Measurements from ENCODE around the gene SNTN. TPM values are rescaled to one million over a fixed set of nuclear protein-coding genes. Genes with fewer than 3 reads are reported as not detected.

Gene SNTN
- total and polyA plus RNA-seq, 11 donors = not detected

DNA sequence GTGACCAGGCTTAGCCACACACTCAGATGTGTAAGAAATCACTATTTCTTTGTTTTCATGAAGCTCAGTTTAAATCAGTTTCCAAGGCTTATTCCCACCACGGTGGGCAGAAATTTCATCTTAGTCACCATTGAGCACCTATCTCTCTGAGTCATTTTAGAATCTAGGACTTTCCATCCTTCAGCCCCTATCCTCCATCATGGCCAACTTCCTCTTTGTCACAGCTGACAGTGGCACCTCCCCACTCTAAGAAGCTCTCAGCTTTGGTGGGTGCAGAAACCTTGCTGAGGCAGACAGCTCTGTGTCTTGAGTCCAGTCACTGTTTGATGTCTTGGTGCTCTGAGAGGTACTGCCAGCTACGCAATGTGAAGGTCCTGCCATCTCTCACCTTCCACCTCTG lies 32.9 kb downstream of the SNTN start:
- no peaks in the 10 kb centered on the region for H3K9me3 ChIP-seq
- no peak for TF ChIP-seq POLR2A (IDR thresholded peaks at IDR 0.05)
- TF ChIP-seq, protein P1, sequence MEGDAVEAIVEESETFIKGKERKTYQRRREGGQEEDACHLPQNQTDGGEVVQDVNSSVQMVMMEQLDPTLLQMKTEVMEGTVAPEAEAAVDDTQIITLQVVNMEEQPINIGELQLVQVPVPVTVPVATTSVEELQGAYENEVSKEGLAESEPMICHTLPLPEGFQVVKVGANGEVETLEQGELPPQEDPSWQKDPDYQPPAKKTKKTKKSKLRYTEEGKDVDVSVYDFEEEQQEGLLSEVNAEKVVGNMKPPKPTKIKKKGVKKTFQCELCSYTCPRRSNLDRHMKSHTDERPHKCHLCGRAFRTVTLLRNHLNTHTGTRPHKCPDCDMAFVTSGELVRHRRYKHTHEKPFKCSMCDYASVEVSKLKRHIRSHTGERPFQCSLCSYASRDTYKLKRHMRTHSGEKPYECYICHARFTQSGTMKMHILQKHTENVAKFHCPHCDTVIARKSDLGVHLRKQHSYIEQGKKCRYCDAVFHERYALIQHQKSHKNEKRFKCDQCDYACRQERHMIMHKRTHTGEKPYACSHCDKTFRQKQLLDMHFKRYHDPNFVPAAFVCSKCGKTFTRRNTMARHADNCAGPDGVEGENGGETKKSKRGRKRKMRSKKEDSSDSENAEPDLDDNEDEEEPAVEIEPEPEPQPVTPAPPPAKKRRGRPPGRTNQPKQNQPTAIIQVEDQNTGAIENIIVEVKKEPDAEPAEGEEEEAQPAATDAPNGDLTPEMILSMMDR (IDR thresholded peaks at IDR 0.05) = no peak
- intact Hi-C loops (cut with DNase I) = no loop called here
- H3K4me3 ChIP-seq = no peak overlapping the region
- WGBS, 4 donors = 85 to 91% (median 89%) methylated on average over 2 of the region's 2 CpGs
- DNase-seq = no peak
- no peaks in the 10 kb centered on the region for H3K4me1 ChIP-seq
- H3K27ac ChIP-seq = no peak overlapping the region
- no peaks in the 10 kb centered on the region for H3K36me3 ChIP-seq
- ATAC-seq = no peak
- H3K27me3 ChIP-seq = no peaks in the 10 kb centered on the region

DNA sequence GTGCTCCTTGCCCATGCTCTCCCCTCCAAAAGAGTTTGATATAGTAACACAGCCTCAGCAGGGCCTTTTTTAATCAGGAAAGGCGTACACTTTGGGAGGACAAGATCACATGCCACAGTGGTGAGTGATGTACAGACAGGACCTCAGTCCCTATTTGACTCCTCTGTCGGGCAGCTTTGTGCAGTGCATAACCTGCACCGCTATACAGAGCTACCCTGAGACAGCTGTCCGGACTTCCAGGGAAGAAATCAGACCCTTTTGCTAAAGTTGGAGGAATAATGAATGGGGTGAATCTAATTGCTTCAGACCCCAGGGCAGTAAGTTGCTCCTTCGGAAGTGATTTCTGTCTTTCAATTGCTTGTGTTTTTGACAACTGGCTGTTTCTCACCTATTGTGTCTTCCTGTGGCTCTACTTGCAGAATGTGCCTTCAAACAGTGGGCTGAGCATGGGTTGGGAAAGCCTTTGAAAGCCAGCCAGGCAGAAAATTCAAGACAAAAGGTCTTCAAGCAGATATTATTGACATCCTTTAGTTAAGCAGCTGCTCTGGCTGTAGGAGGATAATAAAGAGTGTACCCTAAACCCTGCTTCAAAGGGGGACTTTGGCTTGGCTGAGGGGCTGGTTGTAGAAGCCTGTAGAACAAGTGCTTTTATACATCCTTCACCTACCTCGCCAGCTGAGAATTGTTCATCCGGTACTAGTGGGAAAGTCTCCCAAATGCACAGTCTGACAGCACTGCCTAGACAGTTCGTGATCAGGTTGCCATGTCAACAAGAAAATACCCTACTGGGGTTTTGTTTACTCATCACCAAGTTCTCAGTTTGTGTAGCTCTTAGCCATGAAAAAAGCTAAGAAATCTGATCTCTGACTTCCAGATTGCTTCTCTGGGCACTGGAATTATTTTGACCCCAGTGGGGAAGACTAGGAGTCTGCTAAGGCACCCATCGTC lies 35.1 kb downstream of the SNTN start:
- intact Hi-C loops (cut with DNase I) = no loop called here
- H3K27ac ChIP-seq = no peak overlapping the region
- no peak for ATAC-seq
- TF ChIP-seq, protein P1 (IDR thresholded peaks at IDR 0.05) = no peak
- no peak for TF ChIP-seq POLR2A (IDR thresholded peaks at IDR 0.05)
- H3K36me3 ChIP-seq = no peaks in the 10 kb centered on the region
- no peaks in the 10 kb centered on the region for H3K4me1 ChIP-seq
- H3K9me3 ChIP-seq = peaks cover 0 to 11% (median 0%) of the 10 kb centered on the region in 12 donors
- WGBS, 4 donors = 79 to 86% (median 84%) methylated on average over 9 of the region's 9 CpGs
- no peaks in the 10 kb centered on the region for H3K27me3 ChIP-seq
- no peak overlapping the region for H3K4me3 ChIP-seq
- no peak for DNase-seq

DNA sequence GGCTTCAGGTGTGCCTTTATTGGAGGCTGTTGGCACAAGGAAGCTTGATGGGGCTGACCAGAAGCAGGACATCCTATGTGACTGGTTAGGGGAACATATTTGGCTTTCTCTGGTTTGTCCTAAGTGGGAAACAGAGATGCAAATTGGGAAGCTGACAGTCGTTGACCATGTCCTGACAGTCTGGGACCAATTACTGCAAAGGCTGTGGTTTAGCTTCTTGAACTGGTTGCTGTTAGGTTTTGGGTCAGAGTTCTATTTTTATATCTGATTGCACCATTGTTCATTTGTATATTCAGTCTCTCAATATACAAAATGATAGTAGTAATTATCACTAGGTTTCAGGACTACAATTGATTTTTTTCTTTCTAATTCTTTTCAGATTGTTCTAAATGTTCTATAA lies 36.8 kb downstream of the SNTN start:
- DNase-seq (no peak), ATAC-seq (no peak)
- WGBS, 4 donors = 41 to 62% (median 58%) methylated on average over 1 of the region's 1 CpG
- Histone ChIP-seq H3K36me3 (no peaks in the 10 kb centered on the region), H3K4me3 (no peak overlapping the region), H3K4me1 (no peaks in the 10 kb centered on the region), H3K27me3 (no peaks in the 10 kb centered on the region), H3K9me3 (peaks cover 0 to 21% (median 0%) of the 10 kb centered on the region in 12 donors), H3K27ac (no peak overlapping the region)
- TF ChIP-seq POLR2A (IDR thresholded peaks at IDR 0.05) = no peak
- TF ChIP-seq, protein P1 (IDR thresholded peaks at IDR 0.05) = no peak
- intact Hi-C loops (cut with DNase I) = no loop called here

DNA sequence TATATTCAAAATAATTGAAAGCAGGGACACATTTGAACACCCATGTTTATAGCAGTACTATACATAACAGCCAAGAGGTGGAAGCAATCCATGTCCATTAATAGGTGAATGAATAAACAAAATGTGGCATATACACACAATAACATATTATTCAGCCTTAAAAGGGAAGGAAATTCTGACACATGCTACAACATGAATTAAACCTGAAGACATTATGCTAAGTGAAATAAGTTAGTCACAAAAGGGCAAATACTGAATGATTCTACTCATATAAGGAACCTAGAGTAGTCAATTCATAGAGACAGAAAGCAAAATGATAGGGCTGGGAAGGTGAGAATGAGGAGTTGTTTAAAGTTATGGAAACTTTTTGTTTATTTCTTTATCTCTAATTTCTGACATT lies 40.9 kb downstream of the SNTN start:
- Histone ChIP-seq H3K4me1 (no peaks in the 10 kb centered on the region), H3K4me3 (no peak overlapping the region), H3K9me3 (peaks cover 0 to 25% (median 0%) of the 10 kb centered on the region in 12 donors), H3K27ac (no peak overlapping the region), H3K36me3 (no peaks in the 10 kb centered on the region), H3K27me3 (no peaks in the 10 kb centered on the region)
- no peak for TF ChIP-seq POLR2A (IDR thresholded peaks at IDR 0.05)
- TF ChIP-seq, protein P1 (IDR thresholded peaks at IDR 0.05) = no peak
- no peak for DNase-seq
- no peak for ATAC-seq
- intact Hi-C loops (cut with DNase I) = no loop called here
